22Rv1 (cell line): ENCODE measurements around the gene RABGAP1.

Source experiments
- CTCF ChIP-seq: fragments of 450-650 bp; IDR thresholded peaks from 2 replicates; pipeline ENCODE4 v1.5.1; 2017; ENCODE audit warnings: mild to moderate bottlenecking
- ZFX ChIP-seq: fragments of 450-650 bp; IDR thresholded peaks from 2 replicates; pipeline ENCODE4 v1.6.1; 2017; ENCODE audit warnings: antibody characterized with exemption, borderline replicate concordance

- no peak for TF ChIP-seq CTCF
- TF ChIP-seq ZFX, result no peak
Observed at GRCh38 chr9:123149067-123149466, 208.2 kb downstream of the RABGAP1 start.
